GM18951 (cell line): ENCODE measurements around the gene HDAC8.
"Not testable (repeated sequence)": the region's sequence is repeated elsewhere in the genome, so short reads cannot be mapped to it uniquely, and the experiment has no call there.

Experiments
- POLR2A ChIP-seq: IDR thresholded peaks from 4 replicates; pipeline ENCODE4 v1.6.1; 2011; ENCODE audit warnings: mild to moderate bottlenecking; ENCODE audit not compliant: insufficient read length, insufficient read depth; ENCODE audit errors: extremely low read depth
- in situ Hi-C: fragments of 300-500 bp; cut with MboI; formaldehyde crosslinking; loops from one replicate; pipeline ENCODE4 v1.12.0; 2022; ENCODE audit warnings: low sequenced_read_pairs, mixed read lengths, inconsistent platforms; ENCODE audit not compliant: unreplicated experiment

Gene HDAC8

GRCh38 chrX:72568406-72569092 lies 4.1 kb downstream of the HDAC8 start:
- TF ChIP-seq POLR2A: no peak
- in situ Hi-C loops: no loop called here

GRCh38 chrX:72566448-72566847 lies 6.2 kb downstream of the HDAC8 start:
- in situ Hi-C loops: no loop called here
- no peak for TF ChIP-seq POLR2A

- in situ Hi-C loops: not testable (repeated sequence)
Measured at GRCh38 chrX:72559655-72560054, 13.0 kb downstream of the HDAC8 start.

- in situ Hi-C loops: no loop called here
- no peak for TF ChIP-seq POLR2A
Measured at GRCh38 chrX:72554448-72555140, 18.0 kb downstream of the HDAC8 start.

GRCh38 chrX:72552443-72552842 lies 20.2 kb downstream of the HDAC8 start:
- in situ Hi-C loops: not testable (repeated sequence)

GRCh38 chrX:72545990-72546389 lies 26.7 kb downstream of the HDAC8 start:
- in situ Hi-C loops: no loop called here
- no peak for TF ChIP-seq POLR2A

GRCh38 chrX:72540318-72540717 lies 32.3 kb downstream of the HDAC8 start:
- no peak for TF ChIP-seq POLR2A
- in situ Hi-C loops: no loop called here

- no peak for TF ChIP-seq POLR2A
- in situ Hi-C loops: no loop called here
Measured at GRCh38 chrX:72539822-72540221, 32.8 kb downstream of the HDAC8 start.

- in situ Hi-C loops: no loop called here
- no peak for TF ChIP-seq POLR2A
Measured at GRCh38 chrX:72536542-72536941, 36.1 kb downstream of the HDAC8 start.

GRCh38 chrX:72532366-72532765 lies 40.3 kb downstream of the HDAC8 start:
- TF ChIP-seq POLR2A: no peak
- in situ Hi-C loops: no loop called here

GRCh38 chrX:72526534-72527508 lies 45.8 kb downstream of the HDAC8 start:
- in situ Hi-C loops: no loop called here
- no peak for TF ChIP-seq POLR2A

- no peak for TF ChIP-seq POLR2A
- in situ Hi-C loops: no loop called here
Measured at GRCh38 chrX:72498782-72499181, 73.9 kb downstream of the HDAC8 start.

GRCh38 chrX:72495046-72495445 lies 77.6 kb downstream of the HDAC8 start:
- TF ChIP-seq POLR2A: no peak
- in situ Hi-C loops: no loop called here
